ENCODE results near the gene TLE2. TPM values are rescaled to one million over a fixed set of nuclear protein-coding genes. Genes with fewer than 3 reads are reported as not detected.
A peak's percentile ranks its signal among the peaks of the same experiment; 100 is the strongest.

The TLE2 gene
- polyA plus RNA-seq, 2 of the 4 experiments (the other 2 are of a cell fraction): 2.1 to 2.6 TPM

DNA sequence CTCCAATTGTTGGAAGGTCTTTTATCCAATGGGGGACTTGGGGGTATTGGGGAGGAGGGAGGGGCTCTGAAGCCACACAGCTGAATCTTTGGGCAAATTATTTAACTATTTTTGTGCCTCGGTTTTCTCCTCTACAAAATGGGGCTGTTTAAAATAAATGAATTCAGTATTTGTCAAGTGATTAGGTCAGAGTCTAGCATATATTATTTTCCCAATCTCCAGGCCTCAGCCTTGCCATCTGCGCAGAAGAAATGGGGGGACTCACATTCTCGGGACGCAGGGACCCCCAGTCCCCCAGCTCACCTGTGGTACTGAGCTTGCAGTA is 31.7 kb upstream of the TLE2 start:
- Histone ChIP-seq H3K9me3 (no peaks in the 10 kb centered on the region), H3K4me2 (peak overlapping the region; percentile 80), H3K4me3 (peak overlapping the region; percentile 95), H3K4me1 (peaks cover 47% of the 10 kb centered on the region), H3K27ac (peak overlapping the region; percentile 92 to 100)
- no peak for FAIRE-seq
- POLR2A ChIA-PET: interaction anchor here (1.4 kb wide), 1 partner anchor 110 kb away, joined by 4 read pairs; no protein-coding TSS in a partner anchor
- ATAC-seq: no peak
- WGBS (ENCODE audit: missing lambda C conversion rate): 38% methylated on average over 4 of the region's 4 CpGs
- TF ChIP-seq, protein P1, sequence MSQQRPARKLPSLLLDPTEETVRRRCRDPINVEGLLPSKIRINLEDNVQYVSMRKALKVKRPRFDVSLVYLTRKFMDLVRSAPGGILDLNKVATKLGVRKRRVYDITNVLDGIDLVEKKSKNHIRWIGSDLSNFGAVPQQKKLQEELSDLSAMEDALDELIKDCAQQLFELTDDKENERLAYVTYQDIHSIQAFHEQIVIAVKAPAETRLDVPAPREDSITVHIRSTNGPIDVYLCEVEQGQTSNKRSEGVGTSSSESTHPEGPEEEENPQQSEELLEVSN (IDR thresholded peaks at IDR 0.05; ENCODE audit: borderline replicate concordance, low read depth): no peak
- no peak for TF ChIP-seq MYC (IDR thresholded peaks at IDR 0.05; ENCODE audit: borderline replicate concordance, low read length)
- peak; percentile 75 for TF ChIP-seq KDM1A (IDR thresholded peaks at IDR 0.05; ENCODE audit: low read depth)
- TF ChIP-seq, protein P2, sequence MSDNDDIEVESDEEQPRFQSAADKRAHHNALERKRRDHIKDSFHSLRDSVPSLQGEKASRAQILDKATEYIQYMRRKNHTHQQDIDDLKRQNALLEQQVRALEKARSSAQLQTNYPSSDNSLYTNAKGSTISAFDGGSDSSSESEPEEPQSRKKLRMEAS (IDR thresholded peaks at IDR 0.05): no peak
- TF ChIP-seq, protein P3, sequence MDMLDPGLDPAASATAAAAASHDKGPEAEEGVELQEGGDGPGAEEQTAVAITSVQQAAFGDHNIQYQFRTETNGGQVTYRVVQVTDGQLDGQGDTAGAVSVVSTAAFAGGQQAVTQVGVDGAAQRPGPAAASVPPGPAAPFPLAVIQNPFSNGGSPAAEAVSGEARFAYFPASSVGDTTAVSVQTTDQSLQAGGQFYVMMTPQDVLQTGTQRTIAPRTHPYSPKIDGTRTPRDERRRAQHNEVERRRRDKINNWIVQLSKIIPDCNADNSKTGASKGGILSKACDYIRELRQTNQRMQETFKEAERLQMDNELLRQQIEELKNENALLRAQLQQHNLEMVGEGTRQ (IDR thresholded peaks at IDR 0.05): no peak
- TF ChIP-seq, protein P4, sequence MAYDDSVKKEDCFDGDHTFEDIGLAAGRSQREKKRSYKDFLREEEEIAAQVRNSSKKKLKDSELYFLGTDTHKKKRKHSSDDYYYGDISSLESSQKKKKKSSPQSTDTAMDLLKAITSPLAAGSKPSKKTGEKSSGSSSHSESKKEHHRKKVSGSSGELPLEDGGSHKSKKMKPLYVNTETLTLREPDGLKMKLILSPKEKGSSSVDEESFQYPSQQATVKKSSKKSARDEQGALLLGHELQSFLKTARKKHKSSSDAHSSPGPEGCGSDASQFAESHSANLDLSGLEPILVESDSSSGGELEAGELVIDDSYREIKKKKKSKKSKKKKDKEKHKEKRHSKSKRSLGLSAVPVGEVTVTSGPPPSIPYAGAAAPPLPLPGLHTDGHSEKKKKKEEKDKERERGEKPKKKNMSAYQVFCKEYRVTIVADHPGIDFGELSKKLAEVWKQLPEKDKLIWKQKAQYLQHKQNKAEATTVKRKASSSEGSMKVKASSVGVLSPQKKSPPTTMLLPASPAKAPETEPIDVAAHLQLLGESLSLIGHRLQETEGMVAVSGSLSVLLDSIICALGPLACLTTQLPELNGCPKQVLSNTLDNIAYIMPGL (CRISPR knock-in tag; IDR thresholded peaks at IDR 0.05; ENCODE audit: borderline replicate concordance): no peak
- TF ChIP-seq ESRRA (IDR thresholded peaks at IDR 0.05; ENCODE audit: borderline replicate concordance, low read length): no peak
- TF ChIP-seq TFCP2L1 (CRISPR knock-in tag; IDR thresholded peaks at IDR 0.05): no peak
- TF ChIP-seq HOXB13 (CRISPR knock-in tag; IDR thresholded peaks at IDR 0.05; ENCODE audit: low read depth): no peak
- TF ChIP-seq GATA3 (IDR thresholded peaks at IDR 0.05; ENCODE audit: borderline replicate concordance): no peak
- TF ChIP-seq RFX5 (IDR thresholded peaks at IDR 0.05): no peak
- TF ChIP-seq, protein P5, sequence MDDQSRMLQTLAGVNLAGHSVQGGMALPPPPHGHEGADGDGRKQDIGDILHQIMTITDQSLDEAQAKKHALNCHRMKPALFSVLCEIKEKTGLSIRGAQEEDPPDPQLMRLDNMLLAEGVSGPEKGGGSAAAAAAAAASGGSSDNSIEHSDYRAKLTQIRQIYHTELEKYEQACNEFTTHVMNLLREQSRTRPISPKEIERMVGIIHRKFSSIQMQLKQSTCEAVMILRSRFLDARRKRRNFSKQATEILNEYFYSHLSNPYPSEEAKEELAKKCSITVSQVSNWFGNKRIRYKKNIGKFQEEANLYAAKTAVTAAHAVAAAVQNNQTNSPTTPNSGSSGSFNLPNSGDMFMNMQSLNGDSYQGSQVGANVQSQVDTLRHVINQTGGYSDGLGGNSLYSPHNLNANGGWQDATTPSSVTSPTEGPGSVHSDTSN (IDR thresholded peaks at IDR 0.05): no peak
- no peak for TF ChIP-seq HEYL (CRISPR knock-in tag; IDR thresholded peaks at IDR 0.05)
- no peak for TF ChIP-seq JUNB (IDR thresholded peaks at IDR 0.05)
- TF ChIP-seq EP300 (IDR thresholded peaks at IDR 0.05): no peak
- no peak for TF ChIP-seq NPAS2 (CRISPR knock-in tag; IDR thresholded peaks at IDR 0.05; ENCODE audit: borderline replicate concordance)
- no peak for TF ChIP-seq RAD21 (conservative IDR thresholded peaks at IDR 0.05 in 1 of 2, IDR thresholded peaks at IDR 0.05 in 1 of 2)
- TF ChIP-seq HDAC2 (IDR thresholded peaks at IDR 0.05): peak; percentile 39; the same call in 1 of the 2 replicates
- TF ChIP-seq MAZ (IDR thresholded peaks at IDR 0.05; ENCODE audit: borderline replicate concordance, low read depth, low read length): no peak
- 0 out of 2 replicates have a peak, but pooled peaks have one; percentile 21 for TF ChIP-seq CHD4 (IDR thresholded peaks at IDR 0.05; ENCODE audit: borderline replicate concordance)
- TF ChIP-seq NFE2L2 (conservative IDR thresholded peaks at IDR 0.05; ENCODE audit: low read length): no peak
- TF ChIP-seq CBX8 (IDR thresholded peaks at IDR 0.05): no peak
- TF ChIP-seq, protein P6, sequence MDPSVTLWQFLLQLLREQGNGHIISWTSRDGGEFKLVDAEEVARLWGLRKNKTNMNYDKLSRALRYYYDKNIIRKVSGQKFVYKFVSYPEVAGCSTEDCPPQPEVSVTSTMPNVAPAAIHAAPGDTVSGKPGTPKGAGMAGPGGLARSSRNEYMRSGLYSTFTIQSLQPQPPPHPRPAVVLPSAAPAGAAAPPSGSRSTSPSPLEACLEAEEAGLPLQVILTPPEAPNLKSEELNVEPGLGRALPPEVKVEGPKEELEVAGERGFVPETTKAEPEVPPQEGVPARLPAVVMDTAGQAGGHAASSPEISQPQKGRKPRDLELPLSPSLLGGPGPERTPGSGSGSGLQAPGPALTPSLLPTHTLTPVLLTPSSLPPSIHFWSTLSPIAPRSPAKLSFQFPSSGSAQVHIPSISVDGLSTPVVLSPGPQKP (IDR thresholded peaks at IDR 0.05; ENCODE audit: low read depth, low read length): no peak
- no peak for TF ChIP-seq ZSCAN20 (CRISPR knock-in tag; IDR thresholded peaks at IDR 0.05)
- DNase-seq (ENCODE audit: low read depth in 1 of 2, low spot score in 1 of 2): no peak
- CTCF ChIA-PET: interaction anchor here (0.6 to 1.7 kb wide), 5 partner anchors 8 to 588 kb away, joined by 3 to 4 read pairs (median 4); no protein-coding TSS in a partner anchor

All from A549 (cell line).